GM12892 (cell line): ENCODE measurements around the gene KCNJ1.

Source experiments
- POLR2A ChIP-seq: IDR thresholded peaks from 2 replicates; pipeline ENCODE4 v1.6.1; 2011; ENCODE audit warnings: low read depth, low read length, control low read depth
- TAF1 ChIP-seq: IDR thresholded peaks from 2 replicates; pipeline ENCODE4 v1.6.1; 2011; ENCODE audit warnings: low read depth, mild to moderate bottlenecking, control low read depth, low read length, borderline replicate concordance

- TF ChIP-seq POLR2A (no peak), TAF1 (no peak)
Measured at GRCh38 chr11:128894685-128895084, 27.6 kb upstream of the KCNJ1 start.
